Activated T-cell treated with anti-CD3 and anti-CD28 coated beads, Interleukin-2, amount 50 U/mL, for 48 hours (primary cell): Measurements from ENCODE around the gene AMT.

Experiments used
- DNase-seq, 2 experiments: peaks; one replicate each; pipeline ENCODE4 v3.0.0-alpha.2; 2020

AMT gene

DNA sequence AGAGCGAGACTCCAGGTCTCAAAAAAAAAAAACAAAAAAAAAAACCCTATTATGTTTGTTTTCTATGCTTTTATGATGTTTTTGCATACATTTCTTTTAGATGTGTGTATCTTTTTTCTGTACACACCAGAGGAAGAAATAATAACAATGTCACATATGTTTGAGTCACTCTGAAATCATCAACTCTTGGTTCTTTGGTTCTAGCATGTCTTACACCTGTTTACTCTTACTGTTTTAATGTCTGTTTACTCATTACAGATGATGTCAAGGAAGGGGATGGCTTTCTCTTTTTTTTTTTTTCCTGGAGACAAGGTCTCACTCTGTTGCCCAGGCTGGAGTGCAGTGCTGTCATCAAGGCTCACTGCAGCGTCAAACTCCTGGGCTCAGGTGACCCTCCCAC, 34.6 kb downstream of the AMT start:
- DNase-seq: no peak

DNA sequence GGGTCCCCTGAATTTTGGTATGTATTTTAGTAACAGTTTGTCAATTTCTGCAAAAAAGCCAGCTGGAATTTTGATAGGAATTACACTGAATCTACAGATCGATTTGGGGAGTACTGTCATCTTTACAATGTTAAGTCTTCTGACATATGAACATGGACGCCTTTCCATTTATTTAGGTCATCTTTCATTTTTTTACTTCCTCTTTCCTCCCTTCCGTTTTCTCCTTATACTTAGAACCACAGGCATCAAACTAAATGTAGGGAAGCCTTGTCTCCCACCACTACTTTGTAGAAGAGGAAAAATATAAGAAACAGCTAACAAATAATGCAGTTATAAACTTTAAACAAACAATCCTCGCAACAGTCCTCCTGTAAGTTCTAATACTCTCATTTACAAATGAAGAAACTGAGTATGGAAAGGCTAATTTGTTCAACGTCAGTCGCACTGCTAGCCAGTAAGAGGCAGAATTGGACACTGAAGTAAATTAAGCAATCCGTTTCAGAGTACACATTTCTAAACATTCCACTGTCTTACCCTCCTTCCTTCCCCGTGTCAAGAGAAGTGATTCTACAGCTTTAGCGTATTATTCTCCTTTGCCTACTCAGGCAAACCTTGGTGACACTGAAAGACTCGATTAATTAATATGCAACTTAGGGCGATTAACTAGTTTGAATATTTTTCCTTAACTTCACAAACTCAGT, 36.1 kb downstream of the AMT start:
- DNase-seq: no peak

DNA sequence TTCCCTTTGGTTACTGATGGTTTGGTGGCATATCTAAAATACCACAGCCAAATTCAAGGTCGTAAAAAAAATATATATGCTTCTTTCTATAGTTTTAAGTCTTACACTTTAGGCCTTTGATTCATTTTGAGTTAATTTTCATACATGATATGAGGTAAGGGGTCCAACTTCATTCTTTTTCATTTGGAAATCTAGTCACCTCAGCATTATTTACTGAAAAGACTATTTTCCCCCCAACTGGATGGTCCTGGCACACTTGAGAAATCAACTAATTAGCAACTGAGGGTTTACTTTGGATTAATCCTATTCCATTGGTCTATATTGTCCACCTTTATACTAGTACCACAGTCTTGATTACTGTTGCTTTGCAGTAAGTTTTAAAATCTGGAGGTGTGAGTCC, 36.7 kb downstream of the AMT start:
- DNase-seq: no peak

DNA sequence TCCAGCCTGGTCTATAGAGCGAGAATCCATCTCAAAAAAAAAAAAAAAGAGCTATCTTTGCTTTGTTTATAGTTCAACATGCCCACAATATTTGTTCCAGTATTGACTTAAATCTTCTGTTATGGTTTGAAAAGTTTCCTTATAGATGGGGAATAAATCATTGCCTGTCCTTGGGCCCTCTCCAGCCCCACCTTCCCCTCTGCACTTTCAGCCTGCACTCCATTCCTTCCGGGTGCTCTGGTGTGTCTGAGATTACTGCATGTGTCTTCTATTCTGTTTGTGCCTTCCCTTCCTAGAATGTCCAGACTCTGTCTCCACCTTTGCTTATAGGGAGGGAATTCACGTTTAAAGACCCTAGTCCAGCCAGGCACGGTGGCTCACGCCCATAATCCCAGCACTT, 38.9 kb downstream of the AMT start:
- DNase-seq: no peak

DNA sequence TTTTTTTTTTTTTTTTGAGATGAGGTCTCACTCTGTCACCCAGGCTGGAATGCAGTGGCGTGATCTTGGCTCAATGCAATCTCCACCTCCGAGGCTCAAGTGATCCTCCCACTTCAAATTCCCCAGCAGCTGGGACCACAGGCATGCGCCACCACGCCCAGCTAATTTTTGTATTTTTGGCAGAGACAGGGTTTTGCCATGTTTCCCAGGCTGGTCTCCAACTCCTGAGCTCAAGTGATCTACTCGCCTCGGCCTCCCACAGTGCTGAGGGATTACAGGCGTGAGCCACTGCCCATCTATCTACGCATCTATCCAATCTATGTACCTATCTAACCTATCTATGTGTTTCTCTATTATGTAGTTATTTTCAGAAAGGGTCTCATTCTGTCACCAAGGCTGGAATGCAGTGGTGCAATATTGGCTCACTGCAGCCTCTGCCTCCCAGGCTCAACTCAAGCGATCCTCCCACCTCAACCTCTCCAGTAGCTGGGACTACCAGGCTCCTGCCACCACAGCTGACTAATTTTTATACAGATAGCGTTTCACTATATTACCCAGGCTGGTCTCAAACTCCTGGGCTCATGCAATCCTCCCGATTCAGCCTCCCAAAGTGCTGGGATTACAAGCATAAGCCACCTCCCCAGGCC, 43.9 kb downstream of the AMT start:
- no peak for DNase-seq

DNA sequence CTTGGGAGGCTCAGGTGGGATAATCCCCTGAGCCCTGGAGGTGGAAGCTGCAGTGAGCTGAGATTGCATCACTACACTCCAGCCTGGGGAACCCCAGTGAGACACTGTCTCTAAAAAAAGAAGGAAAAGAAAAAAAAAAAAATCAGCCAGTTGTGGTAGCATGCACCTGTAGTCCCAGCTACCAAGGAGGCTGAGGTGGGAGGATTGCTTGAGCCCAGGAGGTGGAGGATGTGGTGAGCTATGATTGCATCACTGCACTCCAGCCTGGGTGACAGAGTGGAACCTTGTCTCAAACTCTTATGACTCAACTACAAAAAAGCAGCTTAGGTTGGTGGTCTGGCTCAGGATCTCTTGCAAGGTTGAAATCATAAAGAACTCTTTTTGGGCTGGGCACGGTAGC, 44.8 kb downstream of the AMT start:
- DNase-seq: peak; percentile 61 to 71

DNA sequence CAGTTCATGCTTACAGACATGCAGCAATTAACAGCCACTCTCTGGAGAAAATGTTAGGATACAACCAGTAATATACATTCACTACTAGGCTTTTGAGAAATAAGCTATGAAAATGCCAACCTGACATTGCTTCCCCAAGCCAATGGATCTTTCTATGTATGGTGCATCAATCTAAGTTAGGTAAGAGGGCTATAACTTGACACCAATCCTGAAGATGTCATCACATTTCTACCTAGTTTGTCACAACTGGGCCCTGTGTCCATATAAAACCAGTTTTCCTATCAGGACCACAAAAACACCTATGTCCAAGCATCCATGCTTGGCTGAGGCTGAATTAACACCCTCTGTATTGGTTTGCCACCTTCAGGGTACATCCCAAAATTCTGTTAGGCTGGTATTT, 50.3 kb downstream of the AMT start:
- no peak for DNase-seq

DNA sequence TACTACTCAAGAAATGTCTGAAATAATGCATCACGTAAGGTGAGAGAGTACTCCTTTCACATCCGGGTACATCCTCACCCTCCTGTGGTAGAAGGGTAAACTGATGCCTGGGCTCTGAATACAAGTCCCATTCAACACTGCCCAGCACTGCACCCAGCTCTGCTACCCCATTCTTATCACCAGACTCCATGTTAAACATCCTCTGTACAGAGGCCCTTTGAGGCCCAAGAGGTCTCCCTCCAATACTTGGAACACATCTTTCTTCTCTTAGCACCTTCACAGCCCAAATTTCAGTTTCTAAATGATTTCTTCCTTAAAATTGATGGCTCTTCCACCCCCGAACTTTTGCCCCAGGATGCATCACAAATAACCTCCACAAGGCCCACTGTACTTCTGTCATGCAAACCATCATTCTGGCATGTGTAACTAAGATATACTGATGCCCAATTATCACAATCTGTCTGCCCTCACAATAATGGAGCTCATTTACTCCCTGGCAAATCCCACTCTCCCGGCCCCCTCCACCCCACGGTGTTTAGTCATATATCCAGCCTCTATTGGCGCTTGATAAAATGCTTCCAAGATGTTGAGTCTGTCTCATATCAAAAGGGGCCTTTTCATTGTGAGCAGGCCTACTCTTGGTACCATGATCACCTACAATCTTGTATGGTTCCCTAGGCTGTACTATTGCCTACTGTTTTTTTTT, 51.5 kb downstream of the AMT start:
- DNase-seq: no peak
